ENCODE measurements around the gene VTA1.
"Not testable (repeated sequence)": the region's sequence is repeated elsewhere in the genome, so short reads cannot be mapped to it uniquely, and the experiment has no call there.

VTA1 gene

GRCh38 chr6:142146828-142147662 lies at the start of gene VTA1, which contains the start of gene NMBR:
TSS of gene VTA1 (plus strand) at chr6:142147263. CDS start at chr6:142147288, 25 bp downstream.
TSS of gene NMBR (minus strand) at chr6:142147122. CDS start at chr6:142088658, 58,464 bp downstream.
- peak; percentile 97 for DNase-seq

DNA sequence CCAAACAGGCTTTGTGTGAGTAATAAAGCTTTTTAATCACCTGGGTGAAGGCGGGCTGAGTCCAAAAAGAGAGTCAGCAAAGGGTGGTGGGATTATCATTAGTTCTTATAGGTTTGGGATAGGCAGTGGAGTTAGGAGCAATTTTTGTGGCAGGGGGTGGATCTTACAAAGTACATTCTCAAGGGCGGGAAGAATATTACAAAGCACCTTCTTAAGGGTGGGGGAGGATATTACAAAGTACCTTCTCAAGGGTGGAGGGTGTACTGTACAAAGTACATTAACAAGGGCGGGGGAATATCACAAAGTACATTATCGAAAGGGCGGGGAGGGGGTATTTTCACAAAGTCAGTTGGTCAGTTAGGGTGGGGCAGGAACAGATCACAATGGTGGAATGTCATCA lies 42.2 kb upstream of the VTA1 start:
- DNase-seq = not testable (repeated sequence)

- not testable (repeated sequence) for DNase-seq
These were observed 36.2 kb upstream of the VTA1 start for GRCh38 chr6:142110820-142111219.

GRCh38 chr6:142112451-142113061 lies 34.5 kb upstream of the VTA1 start:
- peak; percentile 14 for DNase-seq

GRCh38 chr6:142117366-142117765 lies 29.7 kb upstream of the VTA1 start:
- DNase-seq = no peak

GRCh38 chr6:142118328-142118727 lies 28.7 kb upstream of the VTA1 start:
- DNase-seq = no peak

- DNase-seq = no peak
These were observed 28.1 kb upstream of the VTA1 start for GRCh38 chr6:142118925-142119324.

DNA sequence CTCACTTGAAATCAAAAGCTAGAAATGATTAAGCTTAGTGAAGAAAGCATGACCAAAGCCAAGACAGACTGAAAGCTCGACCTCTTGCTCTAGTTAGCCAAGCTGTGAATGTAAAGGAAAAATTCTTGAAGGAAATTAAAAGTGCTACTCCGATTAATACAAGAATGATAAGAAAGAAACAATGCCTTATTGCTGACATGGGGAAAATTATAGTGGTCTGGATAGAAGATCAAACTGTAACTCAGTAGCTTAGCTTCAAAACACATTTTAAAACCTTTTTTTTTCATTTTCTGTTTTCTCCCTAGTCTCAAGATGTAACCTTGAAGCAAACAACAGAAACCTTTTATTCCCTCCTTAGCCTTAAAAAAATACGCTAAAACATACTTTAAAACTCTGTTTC lies 25.7 kb upstream of the VTA1 start:
- DNase-seq = no peak

GRCh38 chr6:142130814-142131213 lies 16.2 kb upstream of the VTA1 start:
- DNase-seq = no peak

DNA sequence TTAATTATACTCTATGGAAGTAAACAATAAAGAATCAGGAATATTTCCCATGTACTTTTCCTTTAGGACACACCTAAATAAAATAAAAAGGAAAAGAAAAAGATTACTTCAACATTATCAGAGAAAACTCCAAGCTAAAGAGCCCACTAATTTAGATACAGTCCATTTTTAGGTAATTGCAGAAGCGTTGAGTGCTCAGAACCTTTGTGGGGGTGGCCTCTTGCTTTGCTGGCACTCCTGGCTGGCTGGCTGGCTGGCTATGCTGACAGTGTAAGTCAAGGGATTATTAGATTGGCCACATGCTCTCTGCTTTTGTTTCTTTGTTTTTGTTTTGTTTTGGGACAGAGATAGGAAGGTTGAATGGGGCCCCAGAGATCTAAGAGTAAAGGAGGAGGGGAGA lies 14.4 kb upstream of the VTA1 start, which contains the start of gene GJE1:
Gene GJE1, plus strand, starts transcription at position 301 of the 400 bp plus-strand sequence. CDS start 234 bp downstream, outside the sequence.
- DNase-seq = no peak

- DNase-seq = no peak
These were observed 8.2 kb upstream of the VTA1 start for GRCh38 chr6:142138876-142139275.

GRCh38 chr6:142141531-142141930 lies 5.5 kb upstream of the VTA1 start:
- not testable (repeated sequence) for DNase-seq

DNA sequence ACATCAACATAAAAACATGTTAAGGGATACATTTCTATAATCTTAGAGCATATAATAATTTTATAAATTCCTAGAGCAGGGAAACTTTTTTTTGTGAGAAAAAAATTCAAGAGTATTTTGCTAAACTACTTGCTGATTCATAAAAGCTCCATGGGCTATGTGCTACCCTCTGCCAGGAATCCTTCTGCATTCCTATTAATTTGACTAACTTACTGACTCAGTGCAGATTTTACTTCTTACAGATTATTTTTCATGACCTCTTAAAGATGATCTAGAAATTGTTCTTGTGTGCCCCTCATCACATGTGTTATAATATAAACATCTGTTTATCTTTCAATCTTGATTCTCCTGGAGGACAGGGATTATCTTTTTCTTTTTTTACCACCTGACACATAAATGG lies 5.7 kb downstream of the VTA1 start:
- DNase-seq = no peak

- DNase-seq = no peak
These were observed 6.1 kb downstream of the VTA1 start for GRCh38 chr6:142153196-142153595.

DNA sequence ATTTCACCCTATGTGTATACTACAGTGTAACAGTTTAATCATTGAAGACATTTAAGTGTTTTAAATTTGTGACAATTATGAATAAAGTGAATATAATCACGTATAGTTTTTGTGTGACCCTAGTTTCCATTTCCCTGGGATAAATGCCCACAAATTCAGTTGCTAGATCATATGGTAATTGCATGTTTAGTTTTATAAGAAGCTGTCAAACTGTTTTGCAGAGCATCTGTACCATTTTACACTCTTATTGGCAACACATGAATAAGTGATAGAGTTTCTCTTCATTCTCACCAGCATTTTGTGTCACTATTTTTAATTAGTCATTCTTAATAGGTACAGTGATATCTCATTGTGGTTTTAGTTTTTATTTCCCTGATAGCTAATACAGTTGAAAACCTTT lies 7.3 kb downstream of the VTA1 start:
- DNase-seq = no peak

- DNase-seq = no peak
These were observed 8.0 kb downstream of the VTA1 start for GRCh38 chr6:142155091-142155490.

DNA sequence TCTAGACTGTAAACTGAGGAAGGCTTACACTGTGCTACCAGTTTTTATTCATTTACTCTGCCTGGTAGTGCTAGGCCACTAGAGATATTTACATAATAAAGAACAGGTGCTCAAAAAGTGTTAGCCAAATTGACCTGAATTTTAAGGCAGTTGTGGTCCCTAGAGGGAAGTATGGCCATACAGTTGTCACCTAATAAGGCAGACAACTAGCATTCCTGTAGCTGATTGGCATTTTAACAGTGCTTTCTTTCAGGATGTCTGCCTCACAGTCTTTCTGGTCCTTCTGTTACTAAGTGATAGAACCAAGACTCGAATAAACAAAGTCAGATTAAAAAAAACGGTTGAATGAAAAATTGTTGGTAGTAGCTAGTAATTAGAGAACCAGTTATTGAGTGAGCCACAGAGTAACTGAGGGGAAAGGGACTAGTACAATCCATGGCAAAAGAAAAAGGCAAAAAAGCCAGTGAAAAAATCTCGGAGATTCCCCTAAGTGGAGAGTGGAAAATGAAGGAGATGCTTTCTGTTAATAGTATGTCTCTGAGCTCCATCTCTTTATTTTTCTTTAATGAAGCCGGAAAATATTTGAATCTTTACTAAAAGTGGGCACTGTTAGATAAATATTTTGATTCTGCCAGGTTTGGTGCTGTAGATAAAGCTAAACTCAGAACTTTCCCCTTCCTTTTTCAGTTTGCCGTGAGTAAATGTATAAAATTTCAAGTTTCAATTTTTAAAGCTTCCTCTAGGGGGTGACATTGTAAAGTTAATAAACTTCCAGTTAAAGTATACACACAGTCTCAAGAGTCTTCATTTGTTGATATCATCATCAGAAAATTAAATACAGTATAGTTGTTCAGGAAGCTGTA lies 9.1 kb downstream of the VTA1 start:
- no peak for DNase-seq

DNA sequence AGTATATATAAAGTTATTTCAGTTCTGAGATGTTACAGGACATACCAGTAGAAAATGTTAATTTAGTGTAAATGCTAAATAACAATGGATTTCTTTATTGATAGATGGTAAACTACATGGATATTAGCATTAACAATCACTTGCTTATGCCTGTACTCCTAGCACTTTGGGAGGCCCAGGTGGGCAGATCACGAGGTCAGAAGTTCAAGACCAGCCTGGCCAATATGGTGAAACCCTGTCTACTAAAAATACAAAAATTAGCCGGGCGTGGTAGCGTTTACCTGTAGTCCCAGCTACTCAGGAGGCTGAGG lies 9.7 kb downstream of the VTA1 start:
- not testable (repeated sequence) for DNase-seq

DNA sequence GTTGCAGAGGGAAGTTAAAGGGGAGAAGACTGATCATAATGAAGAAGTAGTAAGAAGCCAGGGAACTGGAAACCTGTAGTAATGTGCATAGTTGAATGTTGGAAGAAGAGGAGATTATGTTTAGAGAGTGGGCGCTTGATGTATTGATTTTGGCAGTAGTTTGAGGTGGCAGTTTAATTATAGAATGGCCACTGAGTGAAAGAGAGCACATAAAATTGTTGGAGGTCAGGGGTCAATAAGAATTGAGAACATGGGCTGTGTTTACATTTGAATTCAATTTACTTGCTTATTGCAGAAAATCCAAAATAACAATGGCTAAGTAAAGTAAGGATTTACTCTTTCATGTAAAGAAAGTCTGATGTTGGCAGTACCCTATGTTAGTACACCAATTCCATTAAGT lies 15.7 kb downstream of the VTA1 start:
- DNase-seq = no peak

GRCh38 chr6:142165227-142165626 lies 18.2 kb downstream of the VTA1 start:
- DNase-seq = no peak

GRCh38 chr6:142167071-142167470 lies 20.0 kb downstream of the VTA1 start:
- DNase-seq = no peak

DNA sequence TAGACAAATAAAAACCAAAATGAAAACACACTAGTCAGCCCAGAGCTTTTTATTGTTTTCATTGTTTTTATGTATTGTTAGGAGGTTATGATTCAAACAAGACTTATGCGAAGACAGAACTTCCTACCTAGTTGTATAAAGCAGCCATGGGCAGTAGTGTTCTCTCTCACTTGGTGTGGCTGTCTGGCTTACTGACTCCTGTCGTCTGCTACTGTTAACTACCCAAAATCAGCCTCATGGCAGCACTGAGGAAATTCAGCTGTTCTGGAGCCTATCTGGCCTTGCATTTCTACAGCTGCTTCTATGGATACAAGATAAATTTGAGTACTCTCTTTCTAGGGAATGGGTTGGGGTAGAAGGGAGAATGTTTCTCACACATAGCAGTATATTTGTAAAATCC lies 20.4 kb downstream of the VTA1 start:
- DNase-seq = no peak

DNA sequence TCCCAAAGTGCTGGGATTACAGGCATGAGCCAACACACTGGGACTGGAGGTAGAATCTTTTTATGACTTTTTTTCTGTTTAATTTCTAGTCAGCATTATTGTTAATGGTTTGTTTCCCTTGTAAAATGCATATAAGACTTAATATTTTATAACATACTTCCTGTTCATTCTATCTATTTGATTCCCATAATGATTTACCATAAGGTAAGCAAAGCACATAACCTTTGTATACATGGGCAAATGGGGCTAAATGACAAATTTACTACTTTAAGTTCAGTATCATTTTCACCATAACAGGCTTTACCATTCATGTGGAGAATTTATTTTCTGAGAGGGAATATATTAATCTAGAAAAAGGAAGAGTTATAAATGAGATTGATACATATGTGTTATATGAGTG lies 24.3 kb downstream of the VTA1 start:
- DNase-seq = no peak

Measured in DMS79 treated with DMSO at 0.1 percent for 48 hours (cell line).